GM20000 (cell line): Measurements from ENCODE around the gene RCBTB2.

Source experiments
- DNase-seq: peaks from one replicate; pipeline ENCODE4 v3.0.0; 2012; ENCODE audit warnings: low spot score
- TF ChIP-seq, protein P1 (sequence below): IDR thresholded peaks from 2 replicates; pipeline ENCODE4 v1.5.1; 2012; ENCODE audit warnings: mild to moderate bottlenecking, control low read depth; ENCODE audit errors: extremely low read depth, missing control alignments

Gene RCBTB2

DNA sequence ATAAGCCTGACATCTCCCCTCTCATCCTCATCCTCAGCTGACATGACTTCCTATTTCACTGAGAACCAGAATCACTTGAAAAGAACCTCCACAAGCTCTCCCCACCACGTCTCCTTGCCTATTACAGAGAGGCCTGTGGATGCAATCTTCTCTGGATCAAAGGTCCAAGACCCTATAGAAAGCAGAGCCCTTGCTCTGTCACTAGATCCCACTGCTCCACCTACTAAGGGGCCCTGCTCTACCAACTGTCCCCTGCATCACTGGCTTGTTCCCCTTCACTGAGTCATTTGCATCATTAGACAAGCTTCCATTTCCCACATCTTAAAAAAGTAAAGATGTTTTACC is 40.8 kb downstream of the RCBTB2 start:
- TF ChIP-seq, protein P1, sequence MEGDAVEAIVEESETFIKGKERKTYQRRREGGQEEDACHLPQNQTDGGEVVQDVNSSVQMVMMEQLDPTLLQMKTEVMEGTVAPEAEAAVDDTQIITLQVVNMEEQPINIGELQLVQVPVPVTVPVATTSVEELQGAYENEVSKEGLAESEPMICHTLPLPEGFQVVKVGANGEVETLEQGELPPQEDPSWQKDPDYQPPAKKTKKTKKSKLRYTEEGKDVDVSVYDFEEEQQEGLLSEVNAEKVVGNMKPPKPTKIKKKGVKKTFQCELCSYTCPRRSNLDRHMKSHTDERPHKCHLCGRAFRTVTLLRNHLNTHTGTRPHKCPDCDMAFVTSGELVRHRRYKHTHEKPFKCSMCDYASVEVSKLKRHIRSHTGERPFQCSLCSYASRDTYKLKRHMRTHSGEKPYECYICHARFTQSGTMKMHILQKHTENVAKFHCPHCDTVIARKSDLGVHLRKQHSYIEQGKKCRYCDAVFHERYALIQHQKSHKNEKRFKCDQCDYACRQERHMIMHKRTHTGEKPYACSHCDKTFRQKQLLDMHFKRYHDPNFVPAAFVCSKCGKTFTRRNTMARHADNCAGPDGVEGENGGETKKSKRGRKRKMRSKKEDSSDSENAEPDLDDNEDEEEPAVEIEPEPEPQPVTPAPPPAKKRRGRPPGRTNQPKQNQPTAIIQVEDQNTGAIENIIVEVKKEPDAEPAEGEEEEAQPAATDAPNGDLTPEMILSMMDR = no peak
- no peak for DNase-seq

GRCh38 chr13:48491423-48492095 is 41.3 kb downstream of the RCBTB2 start:
- TF ChIP-seq, protein P1 = no peak
- DNase-seq = no peak

DNA sequence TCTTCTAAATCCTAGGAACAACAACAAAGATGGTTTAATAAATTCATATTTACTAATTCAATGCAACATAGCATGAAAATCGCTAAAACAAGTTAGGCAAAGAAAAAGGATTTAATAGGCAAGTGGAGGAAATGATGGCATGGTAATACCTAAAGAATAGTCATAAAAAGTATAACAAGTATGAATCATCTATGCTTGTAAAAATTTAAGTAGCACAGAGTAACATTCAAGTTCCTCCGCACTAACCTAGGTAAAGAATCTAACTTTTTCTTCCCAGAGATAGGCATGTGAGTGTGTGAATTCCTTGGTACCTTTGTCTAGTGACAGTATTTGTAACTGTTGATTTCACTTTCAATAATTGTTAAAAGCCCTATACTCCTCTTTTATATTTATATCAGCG is 42.6 kb downstream of the RCBTB2 start:
- TF ChIP-seq, protein P1 = no peak
- DNase-seq = no peak

- DNase-seq = no peak
- TF ChIP-seq, protein P1 = no peak
Observed at GRCh38 chr13:48489666-48490065, 43.2 kb downstream of the RCBTB2 start.

DNA sequence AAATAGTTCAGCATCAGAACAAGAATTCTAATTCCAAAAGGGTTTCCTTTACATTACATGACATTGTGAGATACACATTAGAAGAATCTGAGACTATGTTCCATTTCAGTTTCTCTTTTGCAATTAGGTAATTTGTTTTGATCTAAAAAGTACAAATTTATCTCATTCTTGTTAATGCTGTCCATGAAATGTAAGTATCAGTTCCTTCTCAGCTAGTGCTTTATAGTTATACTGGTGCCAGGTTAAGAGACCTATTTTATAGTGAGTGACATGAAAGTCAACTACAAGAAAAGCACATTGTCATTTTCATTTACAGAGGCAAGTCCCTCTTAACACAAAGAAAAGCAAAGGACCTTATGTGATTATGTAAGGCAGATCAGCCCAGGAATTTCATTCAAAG is 43.9 kb downstream of the RCBTB2 start:
- peak; percentile 31 for DNase-seq

GRCh38 chr13:48487968-48488367 is 44.9 kb downstream of the RCBTB2 start:
- TF ChIP-seq, protein P1 = no peak
- DNase-seq = no peak

More for the DNA sequence above, 43.9 kb downstream of the RCBTB2 start:
- TF ChIP-seq, protein P1 = no peak

DNA sequence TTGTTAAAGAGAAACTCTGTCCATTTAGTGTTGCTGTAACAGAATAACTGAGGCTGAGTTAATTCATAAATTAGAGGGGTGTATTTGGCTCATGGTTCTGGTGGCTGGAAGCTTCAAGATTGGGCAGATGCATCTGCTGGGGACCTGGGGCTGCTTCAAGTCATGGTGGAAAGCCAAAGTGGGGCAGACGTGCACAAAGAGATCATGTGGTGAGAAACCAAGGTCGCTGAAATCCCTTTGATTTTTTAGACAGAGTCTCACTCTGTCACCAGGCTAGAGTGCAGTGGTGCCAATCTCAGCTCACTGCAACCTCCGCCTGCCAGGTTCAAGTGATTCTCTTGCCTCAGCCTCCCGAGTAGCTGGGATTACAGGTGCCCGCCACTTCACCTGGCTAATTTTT is 46.0 kb downstream of the RCBTB2 start:
- TF ChIP-seq, protein P1 = no peak
- no peak for DNase-seq
